ENCODE data around the gene RAB27A. TPM values are rescaled to one million over a fixed set of nuclear protein-coding genes. Genes with fewer than 3 reads are reported as not detected.

The RAB27A gene
- total and polyA plus RNA-seq, 9 of the 15 experiments (the other 6 are each of a cell fraction or from before 2014, with no cell fraction given), result 31.5 to 171 (median 80.4) TPM

DNA sequence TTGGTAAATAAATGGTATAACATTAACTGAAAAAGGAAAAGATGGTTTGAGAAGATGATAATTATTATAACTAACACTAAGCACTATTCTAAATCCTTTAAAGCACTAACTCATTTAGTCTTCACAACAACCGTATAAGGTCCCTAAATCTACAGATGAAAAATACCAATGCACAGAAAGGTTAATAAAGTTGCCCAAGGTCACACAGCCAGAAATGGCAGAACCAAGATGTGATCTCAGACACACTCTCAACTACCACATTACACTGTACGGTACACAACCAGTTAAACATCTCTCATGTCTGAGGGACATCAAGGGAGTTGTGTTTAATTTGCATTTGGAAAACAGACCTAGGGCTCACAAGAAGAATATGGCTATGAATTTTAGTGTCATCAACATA, 23.1 kb downstream of the RAB27A start:
- H3K9ac ChIP-seq (ENCODE audit: insufficient read depth in 1 of 2, low read depth in 2 of 2, low read length in 2 of 2), result no peak overlapping the region
- FAIRE-seq (no peak), ATAC-seq (no peak), DNase-seq (ENCODE audit: extremely low read depth in 1 of 4, low spot score in 3 of 4) (no peak)
- no peak overlapping the region for H3K4me2 ChIP-seq (ENCODE audit: insufficient read depth, low read length)
- H2AFZ ChIP-seq (ENCODE audit: low read depth, low read length), result no peak overlapping the region
- H3K9me1 ChIP-seq (ENCODE audit: control insufficient read depth, insufficient read depth, low read length), result no peaks in the 10 kb centered on the region
- TF ChIP-seq RBM25 (IDR thresholded peaks at IDR 0.05; ENCODE audit: low read depth, low read length, severe bottlenecking), result peak; percentile 87
- peak; percentile 69 for TF ChIP-seq BCOR (IDR thresholded peaks at IDR 0.05)
- no peak for TF ChIP-seq DIDO1 (tag; IDR thresholded peaks at IDR 0.05; ENCODE audit: low read depth)
- no peaks in the 10 kb centered on the region for H3K27me3 ChIP-seq (ENCODE audit: control insufficient read depth in 2 of 2, insufficient read depth in 2 of 2, low read length in 2 of 2)
- intact Hi-C loops (cut with micrococcal nuclease) (no loop called here), in situ Hi-C loops (cut with MboI) (no loop called here)
- BruUV-seq (replicated peaks), result no TSS peak
- CTCF ChIA-PET (ENCODE audit: low intra/inter-chr PET ratio), result no interaction called here
- 89% methylated on average over 2 of the region's 2 CpGs for WGBS (ENCODE audit: insufficient coverage, low coverage, missing lambda C conversion rate)
- no peak overlapping the region for H3K4me3 ChIP-seq
- H3K9me3 ChIP-seq (replicated peaks; ENCODE audit: control insufficient read depth, insufficient read depth, low read depth, low read length), result no peaks in the 10 kb centered on the region
- H3K27ac ChIP-seq (ENCODE audit: extremely low read depth, low read depth, low read length), result no peak overlapping the region
- peaks cover 71% of the 10 kb centered on the region for H3K79me2 ChIP-seq (ENCODE audit: control insufficient read depth, insufficient read depth, low read length)
- POLR2A ChIA-PET, result interaction anchor here (0.6 to 1.4 kb wide), 7 partner anchors 9 to 996 kb away, joined by 3 to 7 read pairs (median 3); no protein-coding TSS in a partner anchor
- H3K4me1 ChIP-seq (replicated peaks in 1 of 2; ENCODE audit: control insufficient read depth in 2 of 2, insufficient read depth in 2 of 2, low read length in 2 of 2), result peaks cover 6 to 23% of the 10 kb centered on the region in 2 experiments; a peak in 3 of 5 replicates
- peaks cover 73% of the 10 kb centered on the region for H3K36me3 ChIP-seq (ENCODE audit: control insufficient read depth, insufficient read depth, low read length)
- 0 out of 2 replicates have a peak, but pooled peaks cover 5% of the 10 kb centered on the region for H4K20me1 ChIP-seq (replicated peaks; ENCODE audit: control insufficient read depth, insufficient read depth, low read length)

DNA sequence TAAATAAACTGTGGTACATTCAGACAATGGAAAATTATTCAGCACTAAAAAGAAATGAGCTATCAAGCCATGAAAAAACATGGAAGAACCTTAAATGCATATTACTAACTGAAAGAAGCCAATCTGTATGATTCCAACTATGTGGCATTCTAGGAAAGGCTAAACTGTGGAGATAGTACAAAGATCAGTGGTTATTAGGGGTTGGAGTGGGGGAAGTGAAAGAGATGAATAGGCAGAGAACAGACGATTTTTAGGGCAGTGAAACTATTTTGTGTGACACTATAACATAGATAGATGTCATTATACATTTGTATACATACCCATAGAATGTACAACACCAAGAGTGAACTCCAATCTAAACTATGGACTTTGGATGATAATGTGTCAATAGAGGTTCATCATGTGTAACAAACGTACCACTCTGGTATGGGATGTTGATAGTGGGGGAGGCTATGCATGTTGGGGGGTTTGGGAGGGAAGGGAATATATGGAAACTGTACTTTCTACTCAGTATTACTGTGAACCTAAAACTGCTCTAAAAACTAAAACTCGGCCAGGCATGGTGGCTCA, 29.0 kb downstream of the RAB27A start:
- no peaks in the 10 kb centered on the region for H3K9me3 ChIP-seq (replicated peaks; ENCODE audit: control insufficient read depth, insufficient read depth, low read depth, low read length)
- no peak for TF ChIP-seq ZBTB1 (CRISPR knock-in tag; IDR thresholded peaks at IDR 0.05; ENCODE audit: borderline replicate concordance, low read depth)
- TF ChIP-seq, protein P1, sequence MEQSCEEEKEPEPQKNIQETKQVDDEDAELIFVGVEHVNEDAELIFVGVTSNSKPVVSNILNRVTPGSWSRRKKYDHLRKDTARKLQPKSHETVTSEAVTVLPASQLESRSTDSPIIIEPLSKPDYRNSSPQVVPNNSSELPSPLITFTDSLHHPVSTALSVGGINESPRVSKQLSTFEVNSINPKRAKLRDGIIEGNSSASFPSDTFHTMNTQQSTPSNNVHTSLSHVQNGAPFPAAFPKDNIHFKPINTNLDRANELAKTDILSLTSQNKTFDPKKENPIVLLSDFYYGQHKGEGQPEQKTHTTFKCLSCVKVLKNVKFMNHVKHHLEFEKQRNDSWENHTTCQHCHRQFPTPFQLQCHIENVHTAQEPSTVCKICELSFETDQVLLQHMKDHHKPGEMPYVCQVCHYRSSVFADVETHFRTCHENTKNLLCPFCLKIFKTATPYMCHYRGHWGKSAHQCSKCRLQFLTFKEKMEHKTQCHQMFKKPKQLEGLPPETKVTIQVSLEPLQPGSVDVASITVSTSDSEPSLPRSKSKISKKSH (CRISPR knock-in tag; IDR thresholded peaks at IDR 0.05), result no peak
- no peak for TF ChIP-seq ELF4 (CRISPR knock-in tag; IDR thresholded peaks at IDR 0.05)
- H3K9ac ChIP-seq (ENCODE audit: insufficient read depth in 1 of 2, low read depth in 2 of 2, low read length in 2 of 2), result no peak overlapping the region
- in situ Hi-C loops (cut with MboI) (no loop called here), intact Hi-C loops (cut with micrococcal nuclease) (no loop called here)
- H3K79me2 ChIP-seq (ENCODE audit: control insufficient read depth, insufficient read depth, low read length), result peaks cover 49% of the 10 kb centered on the region; the same call in 2 of the 3 replicates
- no peak overlapping the region for H3K4me2 ChIP-seq (ENCODE audit: insufficient read depth, low read length)
- H3K36me3 ChIP-seq (ENCODE audit: control insufficient read depth, insufficient read depth, low read length), result peaks cover 46% of the 10 kb centered on the region; the same call in 2 of the 3 replicates
- ChIA-PET CTCF (ENCODE audit: low intra/inter-chr PET ratio) (no interaction called here), POLR2A (interaction anchor here (1.2 kb wide), 1 partner anchor 21 kb away, joined by 4 read pairs; no protein-coding TSS in a partner anchor)
- DNase-seq (ENCODE audit: extremely low read depth in 1 of 4, low spot score in 3 of 4) (no peak), ATAC-seq (no peak), FAIRE-seq (no peak)
- peaks cover 3 to 23% of the 10 kb centered on the region in 2 experiments; a peak in 2 of 5 replicates for H3K4me1 ChIP-seq (replicated peaks in 1 of 2; ENCODE audit: control insufficient read depth in 2 of 2, insufficient read depth in 2 of 2, low read length in 2 of 2)
- no peak overlapping the region for H2AFZ ChIP-seq (ENCODE audit: low read depth, low read length)
- 62% methylated on average over 3 of the region's 3 CpGs for WGBS (ENCODE audit: insufficient coverage, low coverage, missing lambda C conversion rate)
- no peak overlapping the region for H3K4me3 ChIP-seq
- H3K9me1 ChIP-seq (ENCODE audit: control insufficient read depth, insufficient read depth, low read length), result no peaks in the 10 kb centered on the region
- BruUV-seq (replicated peaks), result no TSS peak
- no peaks in the 10 kb centered on the region for H4K20me1 ChIP-seq (replicated peaks; ENCODE audit: control insufficient read depth, insufficient read depth, low read length)
- no peaks in the 10 kb centered on the region for H3K27me3 ChIP-seq (ENCODE audit: control insufficient read depth in 2 of 2, insufficient read depth in 2 of 2, low read length in 2 of 2)
- no peak overlapping the region for H3K27ac ChIP-seq (ENCODE audit: extremely low read depth, low read depth, low read length)
